ENCODE results near the gene SEMA3A.

DNA sequence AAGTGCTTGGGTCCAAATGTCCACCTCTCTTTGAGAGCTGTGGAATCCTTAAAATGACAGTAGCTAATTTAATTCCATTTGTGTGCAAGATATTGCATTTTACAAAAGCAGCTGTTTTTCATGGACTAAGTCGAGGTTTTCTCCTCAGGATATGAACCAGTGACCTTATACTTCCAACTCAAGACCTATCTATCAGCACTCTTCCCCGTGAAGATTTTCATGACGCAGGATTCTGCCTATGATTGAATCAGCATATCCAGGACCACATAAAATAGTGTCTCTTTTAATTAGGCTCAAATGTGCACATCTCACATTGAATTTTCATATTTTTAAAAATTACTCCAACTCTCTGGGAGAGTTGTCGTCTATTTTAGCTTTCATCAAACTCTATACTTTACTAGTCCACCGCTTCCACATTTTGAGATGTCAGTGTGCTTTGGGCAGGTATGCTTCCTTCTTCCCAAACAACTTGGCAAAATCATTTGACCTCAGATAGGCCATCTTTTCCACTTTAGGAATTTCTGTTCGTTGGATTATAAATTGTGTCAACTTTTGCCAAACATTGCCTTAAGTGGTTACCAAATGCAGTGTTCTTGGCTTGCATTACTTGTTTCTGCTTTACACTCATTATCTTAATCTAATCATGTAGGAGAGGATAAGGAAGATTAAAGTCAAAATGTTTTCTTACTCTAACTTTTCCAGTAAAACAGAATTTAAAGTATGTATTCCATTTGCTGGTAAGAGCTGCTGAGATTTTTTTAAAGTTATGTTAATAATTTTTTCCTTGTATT is 39.4 kb downstream of the SEMA3A start:
- TF ChIP-seq CTCF (IDR thresholded peaks at IDR 0.05): no peak
- TF ChIP-seq POLR2AphosphoS5 (IDR thresholded peaks at IDR 0.05): no peak
- TF ChIP-seq POLR2A (IDR thresholded peaks at IDR 0.05): no peak

All from breast epithelium (tissue), 3 donors.